HG03175 (cell line): ENCODE data around the gene PCBP3.
"Not testable (repeated sequence)": the region's sequence is repeated elsewhere in the genome, so short reads cannot be mapped to it uniquely, and the experiment has no call there.

Experiments
- ATAC-seq: cut with Tn5 transposase; IDR thresholded peaks from one replicate; pipeline ENCODE4 v1.9.1; 2021; ENCODE audit warnings: mild to moderate bottlenecking, moderate library complexity; ENCODE audit not compliant: unreplicated experiment

The PCBP3 gene

DNA sequence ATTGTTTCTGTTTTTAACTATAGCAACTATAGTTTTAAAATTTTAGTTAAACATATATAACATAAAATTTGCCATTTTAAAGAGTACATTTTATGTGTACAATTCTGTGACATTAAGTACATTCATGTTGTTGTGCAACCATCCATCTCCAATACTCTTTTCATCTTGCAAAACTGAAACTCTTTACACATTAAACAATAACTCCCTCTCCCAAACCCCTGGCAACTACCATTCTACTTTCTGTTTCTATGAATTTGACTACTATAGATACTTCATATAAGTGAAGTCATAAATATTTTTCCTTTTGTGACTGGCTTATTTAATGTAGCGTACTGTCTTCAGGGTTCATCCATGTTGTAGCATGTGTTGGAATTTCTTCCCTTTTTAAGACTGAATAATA is 25.9 kb downstream of the PCBP3 start:
- ATAC-seq: no peak

DNA sequence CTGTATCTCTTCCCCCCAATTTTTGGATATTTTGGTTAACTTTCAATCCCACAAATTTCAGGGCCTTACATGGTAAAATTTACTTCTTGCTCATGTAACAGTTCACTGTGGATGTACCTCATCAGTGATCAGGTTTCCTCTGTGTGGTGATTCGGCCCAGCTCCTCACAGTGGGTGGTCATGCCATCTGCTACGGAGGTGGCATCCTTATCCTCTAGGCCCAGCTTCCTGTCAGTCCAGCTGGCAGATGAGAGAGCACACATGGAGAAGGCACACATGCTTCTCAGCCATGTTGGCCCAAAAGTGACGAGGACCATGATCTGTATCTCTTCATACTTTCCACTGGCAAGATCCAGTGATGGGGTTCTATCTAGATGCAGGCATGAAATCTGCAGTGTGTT is 27.2 kb downstream of the PCBP3 start:
- no peak for ATAC-seq

DNA sequence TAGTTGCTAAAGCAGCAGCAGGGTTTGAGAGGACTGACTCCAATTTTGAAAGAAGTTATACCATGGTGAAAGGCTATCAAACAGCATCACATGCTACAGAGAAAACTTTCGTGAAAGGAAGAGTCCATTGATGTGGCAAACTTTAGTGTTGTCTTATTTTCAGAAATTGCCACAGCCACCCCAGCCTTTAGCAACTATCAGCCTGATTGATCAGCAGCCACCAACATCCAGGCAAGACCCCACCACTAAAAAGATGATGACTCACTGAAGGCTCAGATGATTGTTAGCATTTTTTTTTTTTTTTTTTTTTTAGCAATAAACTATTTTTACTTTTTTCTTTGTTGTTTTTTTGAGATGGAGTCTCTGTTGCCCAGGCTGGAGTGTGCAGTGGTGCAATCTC is 35.3 kb downstream of the PCBP3 start:
- not testable (repeated sequence) for ATAC-seq

DNA sequence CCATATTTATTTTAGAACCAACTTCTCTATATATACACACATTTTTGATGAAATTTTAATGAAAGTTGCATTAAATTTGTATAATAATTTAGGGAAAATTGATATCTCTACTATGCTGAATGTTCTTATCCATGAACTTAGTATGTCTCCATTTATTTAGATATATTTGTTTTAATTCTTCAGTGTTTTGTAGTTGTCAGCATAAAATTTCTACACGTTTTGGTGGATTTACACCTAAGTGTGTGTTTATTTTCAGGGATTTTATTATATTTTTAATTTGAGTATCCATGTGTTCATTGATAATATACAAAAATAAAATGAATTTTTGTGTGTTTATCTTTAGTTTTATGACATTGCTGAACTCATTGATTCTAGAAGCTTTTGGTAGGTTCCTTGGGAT is 36.7 kb downstream of the PCBP3 start:
- ATAC-seq: no peak

DNA sequence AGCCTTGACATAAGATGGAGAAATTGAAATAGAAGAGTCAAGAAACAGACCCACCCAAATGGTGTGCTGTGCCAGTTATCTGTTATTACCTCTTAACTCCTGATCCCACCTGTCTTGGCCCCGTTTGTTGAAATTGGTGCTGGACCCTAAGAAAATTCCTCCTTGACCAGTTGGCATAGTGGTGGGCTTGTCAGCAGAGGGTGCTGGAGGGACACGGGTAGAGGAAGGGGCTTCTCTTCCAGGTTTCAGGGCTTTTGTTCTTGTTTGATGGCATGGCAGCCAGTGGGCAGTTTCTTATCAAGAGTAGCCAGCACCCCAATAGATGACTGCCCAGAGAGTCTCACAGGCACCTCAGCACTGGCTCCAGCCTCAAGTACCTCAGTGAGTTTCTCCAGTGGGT is 51.6 kb downstream of the PCBP3 start:
- no peak for ATAC-seq

DNA sequence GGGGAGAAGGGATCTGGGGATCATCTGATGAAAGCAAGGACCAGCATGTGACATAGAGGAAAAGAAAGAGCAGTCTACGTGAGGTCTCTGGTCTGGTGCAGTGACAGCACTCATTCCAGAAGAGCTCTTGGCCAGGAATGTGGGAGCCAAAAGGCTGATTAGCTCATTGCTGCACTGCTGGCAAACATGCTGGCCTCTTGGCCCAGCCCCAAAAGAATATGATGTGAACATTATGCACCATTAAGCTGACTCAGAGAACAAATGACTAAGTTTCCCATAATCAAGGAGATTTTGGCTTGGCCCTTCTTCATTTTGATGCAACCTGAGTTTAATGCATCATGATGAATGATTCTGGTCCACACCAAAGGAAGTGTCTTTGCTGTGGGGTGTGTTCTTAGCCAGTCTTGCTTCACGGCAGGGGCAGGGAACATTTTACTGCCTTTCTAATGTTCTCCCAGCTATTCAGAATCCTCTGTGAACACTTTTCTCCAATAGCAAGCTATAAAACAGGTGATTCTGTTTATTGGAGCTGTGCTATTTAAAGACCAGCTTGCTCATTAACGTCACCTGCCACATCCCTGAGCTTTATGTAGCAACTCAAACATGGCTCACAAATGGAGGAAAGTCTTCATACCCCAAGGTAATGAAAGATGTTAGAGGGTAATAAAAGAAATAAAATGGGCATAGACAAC is 55.1 kb downstream of the PCBP3 start:
- ATAC-seq: no peak

DNA sequence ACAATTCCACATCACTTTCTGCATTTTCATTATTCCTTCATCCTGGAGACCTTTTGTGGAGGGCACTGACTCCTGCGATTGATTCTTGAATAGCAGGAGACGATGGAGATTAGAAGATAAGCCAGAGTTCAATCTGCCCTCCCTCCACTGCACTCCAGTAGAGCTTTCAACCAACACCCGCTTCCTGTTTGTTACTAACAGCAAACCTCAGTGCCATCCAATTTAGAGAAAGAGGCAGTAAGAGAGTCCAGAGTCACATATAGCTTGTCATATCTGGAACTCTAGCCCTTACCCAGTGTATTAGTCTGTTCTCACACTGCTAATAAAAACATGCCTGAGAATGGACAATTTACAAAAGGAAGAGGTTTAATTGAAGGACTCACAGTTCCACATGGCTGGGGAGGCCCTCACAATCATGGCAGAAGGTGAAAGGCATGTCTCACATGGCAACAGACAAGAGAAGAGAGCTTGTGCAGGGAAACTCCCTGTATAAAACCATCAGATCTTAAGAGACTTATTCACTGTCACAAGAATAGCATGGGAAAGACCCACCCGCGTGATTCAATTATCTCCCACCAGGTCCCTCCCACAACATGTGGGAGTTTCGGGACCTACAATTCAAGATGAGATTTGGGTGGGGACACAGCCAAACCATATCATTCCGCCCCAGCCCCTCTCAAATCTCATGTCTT is 55.9 kb downstream of the PCBP3 start:
- ATAC-seq: no peak

DNA sequence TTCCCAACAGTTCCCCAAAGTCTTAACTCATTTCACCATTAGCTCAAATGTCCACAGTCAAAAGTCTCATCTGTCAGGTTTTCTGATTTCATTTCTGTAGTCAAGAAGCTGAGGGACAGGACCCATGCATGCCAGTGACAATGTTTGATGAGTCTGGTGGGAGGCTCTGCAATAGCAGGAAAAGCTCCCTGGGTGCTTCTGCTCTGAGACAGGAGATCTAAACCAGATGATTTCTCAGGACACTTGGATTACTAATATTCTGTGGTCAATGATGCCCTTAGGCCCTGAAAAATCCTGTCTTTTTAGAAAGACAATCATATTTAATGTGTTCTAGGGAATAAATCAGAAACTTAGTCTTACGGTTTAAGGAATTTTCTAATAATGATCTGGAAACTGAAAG is 56.4 kb downstream of the PCBP3 start:
- ATAC-seq: no peak

DNA sequence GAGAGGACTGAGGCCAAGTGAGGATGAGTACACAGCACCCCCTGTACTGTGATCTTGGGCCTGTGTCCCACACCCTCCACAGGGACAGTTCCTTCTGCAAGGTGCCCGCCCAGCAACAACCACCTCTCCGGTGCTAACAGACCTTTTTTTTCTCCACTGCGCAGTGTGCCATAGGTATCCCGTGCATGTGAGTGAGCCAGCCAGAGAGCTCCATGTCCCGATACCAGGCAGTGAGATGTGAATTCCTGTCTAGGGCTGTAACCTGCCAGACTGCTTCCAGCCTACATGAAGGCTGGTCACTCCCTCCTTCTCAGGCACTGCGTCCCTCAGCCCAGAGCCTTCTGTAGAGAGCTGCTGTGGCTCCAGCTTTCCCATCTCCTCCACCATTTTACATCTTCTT is 56.9 kb downstream of the PCBP3 start:
- ATAC-seq: no peak

DNA sequence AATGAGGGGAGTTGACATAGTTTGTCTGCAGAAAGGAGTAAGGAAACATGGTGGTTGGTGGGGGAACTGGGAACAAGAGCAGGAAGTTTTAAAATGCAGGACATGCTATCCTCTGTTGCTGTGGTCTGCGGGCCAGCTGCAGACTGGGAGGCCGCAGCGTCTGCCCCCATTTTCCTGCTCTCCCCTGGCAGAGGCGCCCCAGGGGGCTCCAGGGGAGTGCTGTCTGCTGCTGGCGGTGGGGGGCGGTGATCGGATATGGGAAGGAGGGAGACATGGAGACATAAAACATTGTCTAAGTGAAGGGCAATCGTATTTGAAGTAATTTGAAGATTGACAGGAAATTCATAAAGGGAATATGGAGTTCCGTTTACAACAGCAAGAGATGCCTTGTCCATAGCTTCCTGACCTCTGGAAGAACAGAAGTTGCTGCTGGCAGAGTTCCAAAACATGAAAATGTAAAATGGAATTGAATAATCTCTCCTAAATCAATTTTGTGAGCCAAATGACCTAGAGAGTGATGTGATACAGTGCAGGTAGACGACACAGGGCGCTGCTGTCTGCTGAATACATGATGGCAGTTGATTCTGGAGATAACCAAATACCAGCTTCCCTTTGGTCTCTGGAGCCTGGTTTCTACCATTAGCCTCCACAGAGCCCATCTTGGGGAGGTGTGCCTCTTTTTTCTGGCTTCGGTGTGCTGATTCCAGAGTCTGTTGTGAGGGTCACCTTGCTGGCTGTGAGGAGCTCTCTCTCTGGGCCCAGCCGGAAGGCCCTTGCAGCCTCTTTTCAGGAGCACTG is 61.0 kb downstream of the PCBP3 start:
- no peak for ATAC-seq

DNA sequence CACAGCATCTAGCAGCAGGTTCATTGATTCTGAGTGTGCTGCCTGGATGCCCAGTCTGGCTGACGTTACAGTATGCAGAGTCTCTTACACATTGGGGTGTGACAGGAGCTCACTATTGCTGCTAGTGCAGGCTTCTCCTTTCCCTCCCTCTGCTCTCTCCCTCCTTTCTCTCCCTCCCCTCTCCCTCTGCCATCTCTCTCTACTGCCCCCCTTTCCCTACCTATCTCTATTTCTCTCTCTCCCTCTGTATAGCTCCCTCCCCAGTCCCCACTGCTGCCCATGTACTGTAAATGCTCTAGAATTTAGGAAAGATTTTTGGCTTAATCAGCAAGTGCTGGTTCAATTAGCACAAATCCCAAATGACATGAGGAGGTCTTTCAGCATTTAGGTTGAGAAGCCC is 62.8 kb downstream of the PCBP3 start:
- no peak for ATAC-seq

DNA sequence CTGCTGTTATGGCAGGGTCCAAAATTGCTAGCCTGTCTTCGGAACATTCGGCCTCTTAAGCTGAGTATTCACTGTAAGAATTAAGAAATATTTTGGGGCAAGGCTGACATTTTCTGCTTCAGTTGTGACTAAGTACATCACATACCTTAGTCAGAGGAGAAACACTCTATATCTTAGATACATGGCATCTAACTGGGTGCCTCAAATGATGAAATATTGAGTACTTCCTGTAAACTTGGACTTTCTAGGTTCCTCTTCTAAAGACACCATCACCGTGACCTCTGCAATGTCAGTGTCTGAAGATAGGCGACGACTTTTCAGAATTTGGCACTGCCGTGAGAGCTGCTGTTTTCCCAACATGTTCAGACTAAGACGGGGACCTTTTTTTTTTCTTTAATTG is 65.6 kb downstream of the PCBP3 start:
- ATAC-seq: no peak

DNA sequence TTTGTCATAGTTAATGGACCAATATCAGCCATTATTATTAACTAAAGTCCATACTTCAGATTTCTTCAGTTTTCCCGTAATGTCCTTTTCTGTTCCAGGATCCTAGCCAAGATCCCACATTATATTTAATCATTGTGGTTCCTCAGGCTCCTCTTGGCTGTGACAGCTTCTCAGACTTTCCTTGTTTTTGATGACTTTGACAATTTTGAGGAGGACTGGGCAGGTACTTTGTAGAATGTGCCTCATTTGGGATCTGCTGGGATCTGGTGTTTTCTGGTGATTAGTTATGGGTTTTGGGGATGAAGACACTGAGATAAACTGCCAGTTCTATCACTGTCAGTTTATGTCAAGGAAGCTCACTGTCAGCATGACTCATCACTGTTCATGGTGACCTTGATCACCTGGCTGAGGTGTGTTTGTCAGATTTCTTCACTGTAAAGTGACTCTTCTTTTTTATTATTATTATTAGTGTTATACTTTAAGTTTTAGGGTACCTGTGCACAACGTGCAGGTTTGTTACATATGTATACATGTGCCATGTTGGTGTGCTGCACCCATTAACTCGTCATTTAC is 66.3 kb downstream of the PCBP3 start:
- no peak for ATAC-seq

DNA sequence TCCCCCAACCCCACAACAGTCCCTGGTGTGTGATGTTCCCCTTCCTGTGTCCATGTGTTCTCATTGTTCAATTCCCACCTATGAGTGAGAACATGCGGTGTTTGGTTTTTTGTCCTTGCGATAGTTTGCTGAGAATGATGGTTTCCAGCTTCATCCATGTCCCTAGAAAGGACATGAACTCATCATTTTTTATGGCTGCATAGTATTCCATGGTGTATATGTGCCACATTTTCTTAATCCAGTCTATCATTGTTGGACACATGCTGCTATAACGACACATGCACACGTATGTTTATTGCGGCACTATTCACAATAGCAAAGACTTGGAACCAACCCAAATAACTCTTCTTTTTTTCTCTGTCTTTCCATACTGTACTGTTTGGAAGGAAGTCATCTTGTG is 66.8 kb downstream of the PCBP3 start:
- ATAC-seq: not testable (repeated sequence)

DNA sequence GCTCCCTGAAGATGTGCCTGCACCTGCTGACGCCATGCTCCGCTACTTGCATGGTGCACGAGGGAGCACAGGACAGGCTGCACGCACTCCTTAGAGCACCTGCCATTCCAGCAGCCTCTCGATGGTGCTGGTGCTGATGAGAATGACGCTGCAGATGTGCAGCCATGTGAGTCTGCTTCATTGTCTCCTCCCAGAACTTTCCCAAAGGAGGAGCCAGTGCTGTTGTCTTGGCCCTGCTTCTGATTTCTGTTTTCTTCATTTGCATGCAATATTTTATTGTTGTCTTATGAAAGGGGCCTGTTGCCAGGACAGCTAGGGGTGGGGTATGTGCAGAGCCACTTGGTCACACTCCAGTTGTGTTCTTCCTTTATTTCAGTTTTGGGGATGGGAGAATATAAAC is 70.1 kb downstream of the PCBP3 start:
- no peak for ATAC-seq

DNA sequence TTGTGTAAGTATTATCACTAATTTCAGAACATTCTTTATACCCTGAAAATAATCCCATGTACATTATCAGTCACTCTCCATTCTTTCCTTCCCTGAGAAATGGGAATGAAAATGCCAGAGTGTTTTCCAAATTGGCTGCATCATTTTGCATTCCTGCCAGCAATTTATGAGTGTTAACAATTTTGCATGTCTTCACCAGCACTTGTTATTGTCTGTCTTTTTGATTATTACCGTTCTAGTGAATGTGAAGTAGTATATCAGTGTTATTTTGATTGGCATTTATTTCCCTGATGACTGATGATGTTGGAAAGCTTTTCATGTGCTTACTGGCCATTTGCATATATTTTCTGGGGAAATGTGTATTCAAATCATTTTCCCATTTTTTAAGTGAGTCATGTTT is 71.9 kb downstream of the PCBP3 start:
- ATAC-seq: no peak

DNA sequence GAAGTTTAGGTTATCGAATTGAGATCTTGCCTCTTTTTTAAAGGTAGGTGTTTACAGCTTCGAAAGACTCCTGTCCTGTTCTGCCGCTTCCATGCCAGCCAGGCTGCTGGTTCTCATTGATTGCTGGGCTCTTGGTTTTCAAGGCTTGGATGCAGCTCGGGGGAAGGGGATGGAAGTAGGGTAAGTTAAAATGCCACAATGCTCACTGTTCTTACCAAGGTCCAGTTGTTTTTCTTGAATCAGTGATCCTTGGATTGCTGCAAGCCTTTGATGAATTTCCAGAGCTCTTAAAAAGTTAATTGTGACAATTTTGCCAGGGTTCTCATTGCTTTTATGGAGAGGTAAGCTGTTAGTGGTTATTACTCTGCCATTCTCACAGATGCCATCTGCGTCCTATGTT is 74.9 kb downstream of the PCBP3 start:
- no peak for ATAC-seq

DNA sequence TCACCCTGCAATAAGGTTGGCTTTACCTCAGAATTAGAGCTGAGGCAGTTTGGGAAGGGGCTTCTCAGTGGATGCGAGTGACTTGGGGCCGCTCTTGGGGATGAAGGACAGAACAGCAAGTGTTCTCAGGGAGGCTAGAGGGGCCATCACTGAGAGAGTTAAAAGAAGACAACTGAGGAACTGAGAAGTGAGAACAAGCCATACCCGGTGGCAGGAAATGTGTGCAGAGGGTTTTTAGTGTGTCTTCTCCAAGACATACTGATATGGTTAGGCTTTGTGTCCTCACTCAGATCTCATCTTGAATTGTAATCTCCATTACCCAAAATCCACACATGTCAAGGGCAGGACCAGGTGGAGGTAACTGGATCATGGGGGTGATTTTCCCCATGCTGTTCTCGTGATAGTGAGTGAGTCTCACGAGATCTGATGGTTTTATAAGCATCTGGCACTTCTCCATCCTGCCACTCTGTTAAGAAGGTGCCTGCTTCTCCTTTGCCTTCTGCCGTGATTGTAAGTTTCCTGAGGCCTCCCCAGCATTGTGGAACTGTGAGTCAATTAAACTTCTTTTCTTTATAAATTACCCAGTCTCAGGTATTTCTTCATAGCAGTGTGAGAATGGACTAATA is 75.8 kb downstream of the PCBP3 start:
- no peak for ATAC-seq

DNA sequence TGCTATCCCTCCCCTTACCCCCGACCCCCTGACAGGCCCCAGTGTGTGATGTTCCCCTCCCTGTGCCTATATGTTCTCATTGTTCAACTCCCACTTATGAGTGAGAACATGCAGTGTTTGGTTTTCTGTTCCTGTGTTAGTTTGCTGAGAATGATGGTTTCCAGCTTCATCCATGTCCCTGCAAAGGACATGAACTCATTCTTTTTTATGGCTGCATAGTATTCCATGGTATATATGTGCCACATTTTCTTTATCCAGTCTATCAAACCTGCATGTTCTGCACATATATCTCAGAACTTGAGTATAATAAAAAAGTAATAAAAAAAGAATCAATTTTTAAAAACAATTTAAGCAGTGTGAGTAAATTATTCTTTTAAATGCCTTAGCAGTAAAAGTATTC is 76.7 kb downstream of the PCBP3 start:
- ATAC-seq: not testable (repeated sequence)

DNA sequence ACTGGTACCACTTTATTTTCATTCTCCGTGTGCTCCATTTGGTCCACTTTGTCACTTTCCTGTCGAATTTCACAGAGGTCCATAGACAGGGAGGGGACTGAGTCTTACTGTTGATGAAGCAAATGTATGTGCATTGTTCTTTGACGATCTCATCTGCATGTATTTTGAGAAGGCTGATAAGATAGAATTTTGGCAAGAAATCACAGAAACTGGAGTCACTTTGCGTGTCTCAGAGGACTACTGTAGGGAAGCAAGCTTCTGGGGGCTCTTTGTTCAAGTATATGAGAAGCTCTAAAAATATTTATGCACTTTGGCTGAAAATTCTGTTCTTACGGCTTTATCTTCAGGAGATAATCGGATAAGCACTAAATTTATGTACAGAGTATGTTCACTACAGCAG is 78.1 kb downstream of the PCBP3 start:
- ATAC-seq: no peak
